ENCODE results near the gene SEC31B.

GRCh38 chr10:100446130-100446761 is 73.4 kb downstream of the SEC31B start:
- TF ChIP-seq CTCF (IDR thresholded peaks at IDR 0.05) (no peak), ZFX (IDR thresholded peaks at IDR 0.05; ENCODE audit: borderline replicate concordance) (no peak)

Measured in 22Rv1 (cell line).